ENCODE results near the gene PIK3R6.

PIK3R6 gene

DNA sequence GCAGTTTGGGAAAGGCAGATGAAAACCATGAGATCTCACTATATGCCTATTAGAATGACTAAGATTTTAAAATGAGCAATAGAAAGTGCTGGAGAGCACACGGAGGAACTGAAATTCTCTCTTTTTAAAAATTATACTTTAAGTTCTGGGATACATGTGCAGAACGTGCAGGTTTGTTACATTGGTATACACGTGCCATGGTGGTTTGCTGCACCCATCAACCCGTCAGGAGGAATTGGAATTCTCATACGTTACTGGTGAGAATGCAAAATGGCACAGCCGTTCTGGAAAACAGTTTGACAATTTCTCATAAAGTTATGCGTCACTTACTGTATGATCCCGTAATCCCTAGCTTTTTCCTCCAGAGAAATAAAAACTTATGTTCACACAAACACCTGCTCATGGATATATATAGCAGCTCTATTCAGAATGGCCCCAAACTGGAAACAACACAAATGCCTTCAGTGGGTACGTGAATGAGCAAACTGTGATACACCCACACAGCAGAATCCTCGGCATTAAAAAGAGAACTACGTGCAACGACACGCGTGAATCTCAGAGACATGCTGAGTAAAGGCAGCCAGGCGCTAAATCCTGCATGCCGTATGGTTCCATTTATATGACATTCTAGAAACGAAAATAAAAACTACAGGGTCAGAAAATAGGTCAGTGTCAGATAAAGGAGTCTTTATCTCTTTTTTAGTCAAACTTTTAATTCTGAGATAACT, 11.8 kb downstream of the PIK3R6 start:
- Histone ChIP-seq H3K4me2 (ENCODE audit: low read length) (no peak overlapping the region), H3K4me1 (ENCODE audit: control insufficient read depth, low read length) (peaks cover 16% of the 10 kb centered on the region)
- TF ChIP-seq, protein P1, sequence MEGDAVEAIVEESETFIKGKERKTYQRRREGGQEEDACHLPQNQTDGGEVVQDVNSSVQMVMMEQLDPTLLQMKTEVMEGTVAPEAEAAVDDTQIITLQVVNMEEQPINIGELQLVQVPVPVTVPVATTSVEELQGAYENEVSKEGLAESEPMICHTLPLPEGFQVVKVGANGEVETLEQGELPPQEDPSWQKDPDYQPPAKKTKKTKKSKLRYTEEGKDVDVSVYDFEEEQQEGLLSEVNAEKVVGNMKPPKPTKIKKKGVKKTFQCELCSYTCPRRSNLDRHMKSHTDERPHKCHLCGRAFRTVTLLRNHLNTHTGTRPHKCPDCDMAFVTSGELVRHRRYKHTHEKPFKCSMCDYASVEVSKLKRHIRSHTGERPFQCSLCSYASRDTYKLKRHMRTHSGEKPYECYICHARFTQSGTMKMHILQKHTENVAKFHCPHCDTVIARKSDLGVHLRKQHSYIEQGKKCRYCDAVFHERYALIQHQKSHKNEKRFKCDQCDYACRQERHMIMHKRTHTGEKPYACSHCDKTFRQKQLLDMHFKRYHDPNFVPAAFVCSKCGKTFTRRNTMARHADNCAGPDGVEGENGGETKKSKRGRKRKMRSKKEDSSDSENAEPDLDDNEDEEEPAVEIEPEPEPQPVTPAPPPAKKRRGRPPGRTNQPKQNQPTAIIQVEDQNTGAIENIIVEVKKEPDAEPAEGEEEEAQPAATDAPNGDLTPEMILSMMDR (IDR thresholded peaks at IDR 0.05; ENCODE audit: low read depth, low read length, poor library complexity, severe bottlenecking), result no peak
- TF ChIP-seq EZH2phosphoT487 (IDR thresholded peaks at IDR 0.05; ENCODE audit: borderline replicate concordance, low read length), result no peak

GRCh38 chr17:8851600-8851999, 15.9 kb downstream of the PIK3R6 start:
- no peaks in the 10 kb centered on the region for H3K79me2 ChIP-seq (ENCODE audit: control insufficient read depth, low read length)
- no peak overlapping the region for H3K4me2 ChIP-seq (ENCODE audit: low read length)
- peaks cover 28% of the 10 kb centered on the region for H3K27me3 ChIP-seq (ENCODE audit: control insufficient read depth, low read length)
- no peaks in the 10 kb centered on the region for H3K9me2 ChIP-seq (replicated peaks; ENCODE audit: control insufficient read depth, low read length)
- H4K20me1 ChIP-seq (ENCODE audit: control insufficient read depth, insufficient read depth, low read depth, low read length), result no peaks in the 10 kb centered on the region
- no peak overlapping the region for H3K27ac ChIP-seq (ENCODE audit: low read depth, low read length)
- H3K36me3 ChIP-seq (ENCODE audit: control insufficient read depth, low read length), result no peaks in the 10 kb centered on the region
- TF ChIP-seq, protein P1 (IDR thresholded peaks at IDR 0.05; ENCODE audit: low read depth, low read length, poor library complexity, severe bottlenecking), result no peak
- no peak for TF ChIP-seq EZH2phosphoT487 (IDR thresholded peaks at IDR 0.05; ENCODE audit: borderline replicate concordance, low read length)
- no peak overlapping the region for H3K4me3 ChIP-seq (ENCODE audit: low read length)
- H3K9me3 ChIP-seq (ENCODE audit: control insufficient read depth, insufficient read depth, low read length), result no peaks in the 10 kb centered on the region
- H3K4me1 ChIP-seq (ENCODE audit: control insufficient read depth, low read length), result no peaks in the 10 kb centered on the region; the same call in 1 of the 2 replicates
- H3F3A ChIP-seq (ENCODE audit: control insufficient read depth, insufficient read depth), result no peaks in the 10 kb centered on the region

More for the DNA sequence above, 11.8 kb downstream of the PIK3R6 start:
- H3K27me3 ChIP-seq (ENCODE audit: control insufficient read depth, low read length), result peaks cover 61% of the 10 kb centered on the region
- H3F3A ChIP-seq (ENCODE audit: control insufficient read depth, insufficient read depth), result no peaks in the 10 kb centered on the region
- no peaks in the 10 kb centered on the region for H3K9me3 ChIP-seq (ENCODE audit: control insufficient read depth, insufficient read depth, low read length)
- no peaks in the 10 kb centered on the region for H3K79me2 ChIP-seq (ENCODE audit: control insufficient read depth, low read length)
- no peaks in the 10 kb centered on the region for H3K9me2 ChIP-seq (replicated peaks; ENCODE audit: control insufficient read depth, low read length)
- no peak overlapping the region for H3K27ac ChIP-seq (ENCODE audit: low read depth, low read length)
- H4K20me1 ChIP-seq (ENCODE audit: control insufficient read depth, insufficient read depth, low read depth, low read length), result peaks cover 6% of the 10 kb centered on the region; the same call in 1 of the 2 replicates
- H3K4me3 ChIP-seq (ENCODE audit: low read length), result no peak overlapping the region
- H3K36me3 ChIP-seq (ENCODE audit: control insufficient read depth, low read length), result no peaks in the 10 kb centered on the region

GRCh38 chr17:8849311-8850041, 18.0 kb downstream of the PIK3R6 start:
- Histone ChIP-seq H3K27ac (ENCODE audit: low read depth, low read length) (no peak overlapping the region), H3K9me2 (replicated peaks; ENCODE audit: control insufficient read depth, low read length) (no peaks in the 10 kb centered on the region), H3K79me2 (ENCODE audit: control insufficient read depth, low read length) (no peaks in the 10 kb centered on the region), H3K4me2 (ENCODE audit: low read length) (no peak overlapping the region), H3K9me3 (ENCODE audit: control insufficient read depth, insufficient read depth, low read length) (no peaks in the 10 kb centered on the region), H3K4me1 (ENCODE audit: control insufficient read depth, low read length) (no peaks in the 10 kb centered on the region), H3K4me3 (ENCODE audit: low read length) (no peak overlapping the region), H3K27me3 (ENCODE audit: control insufficient read depth, low read length) (peaks cover 11% of the 10 kb centered on the region), H3F3A (ENCODE audit: control insufficient read depth, insufficient read depth) (no peaks in the 10 kb centered on the region), H3K36me3 (ENCODE audit: control insufficient read depth, low read length) (no peaks in the 10 kb centered on the region), H4K20me1 (ENCODE audit: control insufficient read depth, insufficient read depth, low read depth, low read length) (no peaks in the 10 kb centered on the region)
- no peak for TF ChIP-seq EZH2phosphoT487 (IDR thresholded peaks at IDR 0.05; ENCODE audit: borderline replicate concordance, low read length)
- TF ChIP-seq, protein P1 (IDR thresholded peaks at IDR 0.05; ENCODE audit: low read depth, low read length, poor library complexity, severe bottlenecking), result no peak

Data from DOHH2 (cell line).